K562 (cell line): ENCODE measurements around the gene PBX4. TPM values are rescaled to one million over a fixed set of nuclear protein-coding genes. Genes with fewer than 3 reads are reported as not detected.
A peak's percentile ranks its signal among the peaks of the same experiment; 100 is the strongest.

ENCODE experiments used
- ARID4B ChIP-seq: sonication (generic); formaldehyde crosslinking; IDR thresholded peaks from 2 replicates; pipeline ENCODE4 v1.8.0; 2022; ENCODE audit warnings: mild to moderate bottlenecking, missing genetic modification reagents
- ATF6 ChIP-seq: sonication (generic); formaldehyde crosslinking; IDR thresholded peaks from 2 replicates; pipeline ENCODE4 v1.4.0; 2020; ENCODE audit warnings: mild to moderate bottlenecking, missing genetic modification reagents
- FOSL1 ChIP-seq: fragments of 200-800 bp; sonication (Bioruptor generic); conservative IDR thresholded peaks from 2 replicates; pipeline ENCODE4 v1.6.1; 2016; ENCODE audit warnings: missing genetic modification characterization, missing compliant biosample characterization
- HDAC1 ChIP-seq, 2 experiments: fragments of 450-650 bp; IDR thresholded peaks; 2 replicates each; pipeline ENCODE4 v1.6.1; 2016 to 2017; ENCODE audit warnings: inconsistent platforms in 1 of 2, mild to moderate bottlenecking in 1 of 2, moderate library complexity in 1 of 2
- HIVEP1 ChIP-seq: fragments of 250-450 bp; sonication (Bioruptor Pico); IDR thresholded peaks from 2 replicates; pipeline ENCODE4 v1.4.0; 2020; ENCODE audit warnings: mild to moderate bottlenecking
- PKNOX1 ChIP-seq: fragments of 450-650 bp; IDR thresholded peaks from 2 replicates; pipeline ENCODE4 v1.6.1; 2016
- TCF3 ChIP-seq: sonication (generic); formaldehyde crosslinking; IDR thresholded peaks from 2 replicates; pipeline ENCODE4 v1.4.0; 2020; ENCODE audit warnings: mild to moderate bottlenecking, missing genetic modification reagents
- ZBTB40 ChIP-seq, 2 experiments: fragments of 450-650 bp in 1 of 2; sonication (generic) in 1 of 2; formaldehyde crosslinking in 1 of 2; IDR thresholded peaks; 2 replicates each; pipeline versions ENCODE4 v1.7.1 to v1.9.0; 2016 to 2022; ENCODE audit warnings: inconsistent platforms in 1 of 2, mild to moderate bottlenecking in 1 of 2, missing genetic modification reagents in 1 of 2
- polyA plus RNA-seq, 8 experiments: library from polyadenylated mRNA; depleted of rRNA in 4 of 8; stranded (reverse) in 5 of 8; unstranded in 3 of 8; fragments of >200 nt; fragmentation: Nextera tagmentation in 2 of 8; fragmentation: Illumina TruSeq in 1 of 8; extraction: Ambion mirVana in 2 of 8; extraction: Trizol in 1 of 8; gene quantifications; 2 replicates each; pipeline versions ENCODE4 v1.2.1 to v1.2.3, GENCODE V29; 2011 to 2014; ENCODE audit warnings: inconsistent platforms in 1 of 8, missing spikeins in 1 of 8
- total RNA-seq, 7 experiments: library from RNA; depleted of rRNA in 6 of 7; stranded (reverse); fragments of >200 nt in 6 of 7; fragmentation: Illumina TruSeq in 2 of 7; extraction: Trizol in 2 of 7; gene quantifications; 2 replicates each; pipeline versions ENCODE4 v1.2.1 to v1.2.3, GENCODE V29; 2011 to 2021; ENCODE audit warnings: low replicate concordance in 1 of 7

PBX4 gene
- total and polyA plus RNA-seq, 9 of the 15 experiments (the other 6 are each of a cell fraction or from before 2014, with no cell fraction given): 0.11 to 3.8 (median 1.6) TPM; not detected in 1

GRCh38 chr19:19515642-19516519 lies 102.6 kb downstream of the PBX4 start, which contains the start of gene NDUFA13 (continued):
- peak; percentile 89 for TF ChIP-seq ARID4B (CRISPR knock-in tag)
- TF ChIP-seq FOSL1 (tag): peak; percentile 35; the same call in 1 of the 2 replicates
- TF ChIP-seq TCF3 (CRISPR knock-in tag): peak; percentile 19; the same call in 1 of the 2 replicates
- peak; percentile 90 for TF ChIP-seq ATF6 (CRISPR knock-in tag)
- peak; percentile 66 for TF ChIP-seq PKNOX1
- TF ChIP-seq HIVEP1: no peak
- TF ChIP-seq ZBTB40 (IDR thresholded peaks at IDR 0.05): peak; percentile 98
- TF ChIP-seq ZBTB40 (CRISPR knock-in tag; IDR thresholded peaks at IDR 0.05): no peak
- TF ChIP-seq HDAC1 (IDR thresholded peaks at IDR 0.05): peak in 1 of 2 experiments; percentile 76; a peak in 2 of 4 replicates
